Left lobe of liver (tissue), 2 donors: Measurements from ENCODE around the gene FHIT. TPM values are rescaled to one million over a fixed set of nuclear protein-coding genes. Genes with fewer than 3 reads are reported as not detected.
"Not testable (repeated sequence)": the region's sequence is repeated elsewhere in the genome, so short reads cannot be mapped to it uniquely, and the experiment has no call there.

Experiments used
- ATAC-seq: fragments of 200-7000 bp; cut with Tn5 transposase; one replicate; pipeline ENCODE4 v1.9.1; 2020; ENCODE audit warnings: mild to moderate bottlenecking, moderate library complexity
- DNase-seq: peaks from one replicate; pipeline ENCODE4 v3.0.0-alpha.2; 2020; ENCODE audit warnings: low spot score
- total RNA-seq: library from RNA; stranded (reverse); gene quantifications from one replicate; pipeline ENCODE4 v1.2.1, GENCODE V29; 2021
- donor health status: DM: no; HTN: no; CAD: no; lungs with moderate emphysema.
- donor health status: DM: no; HTN: yes; CAD: no.

Gene FHIT
- total RNA-seq, 1 donor from 2014 or later = 5.1 TPM

DNA sequence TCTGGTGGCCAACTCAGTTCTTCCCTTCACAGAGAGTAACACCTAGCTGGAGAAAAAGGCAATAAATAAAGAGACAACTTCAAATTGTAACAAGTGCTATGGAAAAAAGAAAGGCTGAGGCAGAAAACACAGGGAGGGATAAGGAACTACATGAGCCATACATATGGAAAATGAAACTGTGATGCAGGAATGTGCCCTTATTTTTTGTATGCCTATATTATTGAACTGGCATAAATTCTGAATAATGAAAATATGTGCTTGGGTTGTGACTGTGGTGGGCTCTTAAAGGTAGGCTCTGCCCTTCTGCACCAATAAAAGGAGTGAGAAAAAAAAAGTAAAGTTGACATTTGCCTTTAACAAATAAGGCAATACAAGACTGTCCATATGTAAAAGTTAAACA is 19.6 kb downstream of the FHIT start:
- ATAC-seq (no peak), DNase-seq (no peak)

DNA sequence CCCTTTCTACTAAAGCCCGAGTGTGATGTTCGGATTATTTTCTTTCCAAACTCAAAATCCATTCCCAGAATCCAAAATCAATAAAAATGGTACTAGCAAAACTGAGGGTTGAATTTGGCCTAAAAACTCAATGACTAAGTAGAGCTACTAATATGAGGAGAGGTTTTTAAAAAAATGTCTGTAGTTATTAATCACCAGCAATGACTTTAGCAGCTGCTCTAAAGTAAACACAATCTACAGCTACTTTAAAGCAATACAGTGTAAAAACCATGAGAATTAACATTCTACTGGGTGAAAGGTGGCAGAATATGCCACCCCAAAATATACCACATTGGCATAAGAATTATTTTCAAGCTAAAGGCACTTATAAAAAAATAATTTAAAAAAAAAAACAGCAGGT is 23.5 kb downstream of the FHIT start:
- DNase-seq = no peak
- no peak for ATAC-seq

DNA sequence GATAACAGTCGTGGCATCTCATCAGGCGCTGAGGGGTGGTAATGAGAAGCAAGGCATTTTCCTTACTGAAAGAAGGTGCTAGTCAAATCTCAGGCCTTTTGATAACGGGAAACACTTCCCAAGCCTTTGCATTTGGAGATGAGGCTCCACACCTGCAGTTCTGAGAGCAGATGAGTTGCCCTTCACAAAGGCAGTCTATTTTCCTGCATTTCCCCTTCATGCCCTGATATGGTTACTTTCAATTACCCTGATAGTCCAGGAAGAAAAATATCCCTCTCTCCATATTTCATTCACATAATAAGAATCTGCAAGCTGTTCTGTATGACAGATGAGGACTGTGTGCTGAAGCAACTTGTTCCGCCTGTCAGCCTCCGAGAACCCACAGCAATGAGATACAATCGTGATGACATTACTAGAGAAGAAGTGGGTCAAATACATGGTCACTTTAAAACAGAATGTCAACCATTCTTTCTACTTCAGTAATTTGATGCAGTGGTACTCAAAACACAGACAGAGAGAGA is 25.0 kb downstream of the FHIT start:
- ATAC-seq (no peak), DNase-seq (no peak)

DNA sequence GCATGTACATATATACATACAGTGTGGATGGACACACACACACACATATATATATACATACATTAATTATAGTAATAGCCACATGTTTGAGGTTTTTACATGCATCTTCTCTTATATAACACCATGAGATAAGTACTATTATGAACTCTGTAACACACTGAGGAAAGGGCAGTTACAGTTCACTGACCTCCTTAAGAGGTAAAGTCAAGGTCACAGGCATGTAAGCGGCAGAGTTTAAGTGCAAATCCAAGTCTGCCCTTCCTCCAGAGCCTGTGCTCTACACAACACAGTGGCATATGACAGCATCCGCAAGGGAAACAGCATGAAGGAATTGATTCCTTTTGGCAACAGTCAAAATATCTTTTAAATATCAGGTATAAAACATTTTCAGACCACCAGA is 26.4 kb downstream of the FHIT start:
- ATAC-seq (no peak), DNase-seq (no peak)

DNA sequence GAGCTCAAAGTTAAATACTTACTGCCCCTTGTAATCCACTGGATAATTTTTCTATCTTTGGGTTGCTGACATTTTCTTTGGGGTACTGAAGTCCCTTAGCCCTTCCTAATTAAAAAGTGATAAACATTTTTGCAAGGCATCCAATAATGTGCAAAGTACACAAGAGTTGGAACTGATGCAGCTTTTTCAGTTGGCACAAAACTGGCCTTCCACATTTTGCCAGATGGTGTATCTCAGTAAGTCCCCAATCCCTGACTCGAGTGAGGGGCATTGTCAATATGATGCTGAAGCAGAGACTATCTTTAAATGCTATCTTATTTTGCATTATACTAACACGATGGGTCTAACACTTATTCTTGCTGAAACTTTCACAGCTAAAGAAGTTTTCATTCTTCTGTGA is 27.8 kb downstream of the FHIT start:
- ATAC-seq (no peak), DNase-seq (no peak)

DNA sequence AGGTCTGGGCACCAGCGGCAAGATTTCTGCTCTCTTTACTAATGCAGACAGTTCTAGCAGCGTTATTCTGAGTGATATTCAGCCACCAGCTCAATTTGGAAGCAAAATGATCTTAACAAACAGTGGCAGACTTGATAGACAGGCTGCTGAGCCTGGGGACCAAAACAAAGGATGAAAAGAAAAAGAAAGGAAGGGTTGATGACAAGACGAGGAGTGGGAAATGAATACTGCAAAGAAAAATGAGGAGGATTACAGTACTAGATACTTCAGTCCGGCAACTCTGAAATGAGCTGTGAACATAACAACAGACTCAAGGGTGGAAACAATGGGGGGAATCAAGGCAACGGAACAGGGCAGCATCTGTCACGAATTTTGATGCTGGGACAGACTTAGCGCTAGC is 28.8 kb downstream of the FHIT start:
- ATAC-seq (no peak), DNase-seq (no peak)

DNA sequence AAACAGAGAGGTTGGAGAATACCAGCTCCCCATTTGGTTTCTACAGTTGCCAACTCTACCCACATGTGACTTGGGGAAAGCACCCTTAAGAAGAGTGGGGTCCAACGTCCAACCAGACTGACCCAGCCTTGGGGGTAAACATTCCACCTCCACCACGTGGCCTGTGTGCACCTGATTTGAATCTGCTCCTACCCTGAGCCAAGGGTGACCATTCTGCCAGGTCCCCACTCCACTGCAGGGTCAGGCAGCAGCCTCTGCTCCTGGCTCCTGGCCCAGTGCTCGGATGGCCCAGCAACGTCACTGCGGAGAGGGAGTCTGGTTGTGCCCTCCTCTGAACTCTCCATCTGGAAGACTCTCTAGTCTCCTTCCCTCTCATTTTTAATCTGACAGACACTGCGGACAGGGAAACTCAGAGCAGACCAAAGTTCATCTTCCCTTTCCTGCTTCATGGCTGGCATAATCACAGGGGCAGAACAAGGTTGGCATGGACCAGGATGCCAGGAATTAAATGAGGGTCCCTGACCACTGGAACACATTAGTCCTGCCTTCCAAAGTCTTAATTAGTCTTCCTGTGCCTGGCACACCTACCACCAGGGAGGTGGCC is 29.4 kb downstream of the FHIT start:
- DNase-seq = peak; percentile 67
- peak; percentile 84 for ATAC-seq

DNA sequence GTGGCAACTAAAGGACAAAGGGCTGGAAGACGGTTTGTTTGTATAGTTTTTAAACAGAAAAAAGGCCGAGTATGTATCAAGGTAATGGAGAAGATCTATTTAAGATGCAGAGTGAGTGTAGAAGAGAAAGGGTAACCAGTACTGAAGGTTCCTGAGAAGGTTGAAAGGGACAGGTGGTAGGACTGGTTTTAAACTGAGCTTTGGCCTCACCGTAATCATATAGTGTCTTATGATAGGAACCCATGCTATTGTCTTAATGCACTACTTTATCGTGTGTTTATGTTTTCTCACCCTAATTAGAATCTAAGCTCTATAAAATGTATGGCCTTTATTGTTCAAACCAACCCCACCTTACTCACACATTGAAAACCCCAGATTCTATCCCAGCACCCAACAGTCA is 32.7 kb downstream of the FHIT start:
- DNase-seq (no peak), ATAC-seq (no peak)

DNA sequence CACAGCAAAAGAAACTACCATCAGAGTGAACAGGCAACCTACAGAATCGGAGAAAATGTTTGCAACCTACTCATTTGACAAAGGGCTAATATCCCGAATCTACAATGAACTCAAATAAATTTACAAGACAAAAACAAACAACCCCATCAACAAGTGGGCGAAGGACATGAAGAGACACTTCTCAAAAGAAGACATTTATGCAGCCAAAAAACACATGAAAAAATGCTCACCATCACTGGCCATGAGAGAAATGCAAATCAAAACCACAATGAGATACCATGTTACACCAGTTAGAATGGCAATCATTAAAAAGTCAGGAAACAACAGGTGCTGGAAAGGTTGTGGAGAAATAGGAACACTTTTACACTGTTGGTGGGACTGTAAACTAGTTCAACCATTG is 35.1 kb downstream of the FHIT start:
- ATAC-seq, DNase-seq: not testable (repeated sequence)

DNA sequence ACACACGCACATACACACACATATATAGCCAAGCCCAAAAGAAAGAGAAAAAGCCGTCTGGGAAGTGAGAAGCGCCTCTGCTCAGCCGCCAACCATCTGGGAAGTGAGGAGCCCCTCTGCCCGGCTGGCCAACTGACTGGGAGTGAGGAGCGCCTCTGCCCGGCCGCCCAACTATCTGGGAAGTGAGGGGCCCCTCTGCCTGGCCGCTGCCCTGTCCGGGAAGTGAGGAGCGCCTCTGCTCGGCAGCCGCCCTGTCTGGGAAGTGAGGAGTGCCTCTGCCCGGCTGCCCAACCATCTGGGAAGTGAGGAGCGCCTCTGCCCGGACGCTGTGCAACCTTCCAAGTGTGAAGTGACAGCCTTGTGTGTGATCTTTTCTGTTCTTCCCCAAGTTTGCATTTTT is 49.2 kb downstream of the FHIT start:
- ATAC-seq (no peak), DNase-seq (no peak)

DNA sequence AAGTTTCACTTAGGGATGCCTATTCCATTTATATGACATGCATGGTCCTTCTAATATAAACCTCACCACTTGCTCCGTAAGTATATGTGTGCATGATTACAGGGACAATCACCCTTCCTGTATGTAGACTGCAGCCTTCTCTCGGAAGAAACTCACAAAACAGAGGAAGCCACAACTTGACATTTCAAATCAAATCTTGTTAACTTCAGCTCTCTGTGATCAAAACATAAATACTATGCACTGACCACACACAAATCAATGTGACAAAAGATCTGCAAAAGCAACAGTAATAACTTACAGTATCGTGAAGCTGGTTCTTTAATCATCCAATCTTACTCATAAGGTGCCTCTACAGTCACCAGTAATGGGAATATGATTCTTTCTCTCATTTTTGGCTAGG is 50.2 kb downstream of the FHIT start:
- no peak for ATAC-seq
- DNase-seq = no peak

DNA sequence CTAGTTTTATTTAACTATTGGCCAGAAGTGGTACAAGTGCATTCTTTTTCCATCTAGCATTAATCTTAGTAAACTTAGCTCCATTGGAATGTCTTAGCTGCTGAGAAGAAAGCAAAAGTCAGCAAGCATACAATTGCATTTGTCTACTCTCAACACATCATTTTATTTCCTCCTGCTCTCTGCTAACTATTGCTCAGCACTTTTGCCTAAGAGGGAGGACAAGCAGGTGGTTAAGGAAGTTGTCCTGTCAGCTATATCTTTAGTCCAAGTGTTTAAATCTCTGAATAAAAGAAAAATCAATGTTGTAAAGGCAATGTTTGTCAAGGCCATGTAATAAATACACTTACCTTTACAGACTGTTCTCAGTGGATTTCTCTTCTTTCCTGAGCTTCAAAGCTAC is 51.0 kb downstream of the FHIT start:
- DNase-seq (no peak), ATAC-seq (no peak)

DNA sequence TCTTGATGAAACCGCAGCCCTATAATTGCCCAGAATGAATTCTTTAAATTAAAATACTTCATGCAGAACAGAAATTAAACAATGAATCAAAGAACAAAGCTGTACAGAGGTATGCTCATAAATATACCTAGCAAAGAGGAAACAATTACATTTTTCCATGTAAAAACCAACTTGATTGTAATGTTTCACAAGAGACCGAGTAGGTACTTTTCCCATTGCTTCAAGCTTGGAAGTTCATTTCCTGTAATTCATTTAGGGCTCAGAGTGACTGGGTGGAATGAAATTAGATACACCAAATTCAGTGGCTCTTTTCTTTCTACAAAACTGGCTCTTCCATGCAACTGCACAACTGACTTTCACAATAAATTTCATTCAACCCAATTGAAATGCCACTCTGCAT is 51.4 kb downstream of the FHIT start:
- ATAC-seq = no peak
- DNase-seq = no peak

DNA sequence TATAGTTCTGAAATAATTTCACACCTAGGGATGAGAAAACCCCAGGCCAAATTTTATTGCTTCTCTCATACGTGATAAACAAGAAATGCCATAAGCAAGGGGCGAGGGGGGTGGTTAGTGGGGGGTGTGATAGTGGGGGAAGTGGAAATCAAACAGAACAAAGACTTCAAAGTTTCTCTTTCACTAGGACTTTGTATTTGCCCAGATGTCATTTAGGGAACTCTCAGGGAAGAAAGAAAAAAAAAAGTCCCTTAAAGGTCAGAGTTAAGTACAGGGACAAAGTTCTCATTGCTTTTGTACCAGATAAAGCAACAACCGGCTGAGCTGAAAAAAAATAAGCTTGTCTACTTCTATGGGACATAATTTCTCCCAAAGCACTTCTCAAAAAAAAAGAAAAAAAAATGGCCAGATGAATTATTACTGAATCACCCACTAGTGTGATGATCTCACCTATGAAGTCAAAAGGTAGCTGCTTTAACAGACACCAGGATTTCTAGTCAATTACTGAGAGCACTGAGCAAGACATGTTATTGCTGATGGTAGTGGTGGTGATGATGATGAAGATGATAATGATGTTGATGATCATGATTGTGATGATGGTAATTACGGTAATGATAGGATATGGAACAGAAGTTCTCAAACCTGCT is 56.2 kb downstream of the FHIT start:
- peak; percentile 82 for ATAC-seq
- DNase-seq = no peak

DNA sequence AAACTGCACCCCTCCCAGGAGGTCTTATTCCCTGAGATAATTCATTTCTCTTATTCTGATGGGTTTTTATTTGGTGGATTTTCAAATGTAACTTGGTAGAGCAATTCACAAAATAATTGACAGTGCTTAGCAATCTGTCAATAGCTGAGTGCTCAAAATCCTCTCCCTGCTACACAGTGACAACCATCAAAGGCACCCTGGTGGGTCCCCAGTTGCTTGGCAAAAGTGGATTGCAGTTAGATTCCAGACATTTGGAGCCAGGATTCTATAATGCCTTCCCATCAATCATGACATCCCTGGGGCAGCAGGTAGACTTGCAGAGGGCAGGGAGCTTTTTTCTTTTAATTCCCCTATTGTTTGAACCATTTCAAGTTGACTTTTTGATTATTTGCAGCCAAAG is 59.0 kb downstream of the FHIT start:
- DNase-seq = no peak
- no peak for ATAC-seq

DNA sequence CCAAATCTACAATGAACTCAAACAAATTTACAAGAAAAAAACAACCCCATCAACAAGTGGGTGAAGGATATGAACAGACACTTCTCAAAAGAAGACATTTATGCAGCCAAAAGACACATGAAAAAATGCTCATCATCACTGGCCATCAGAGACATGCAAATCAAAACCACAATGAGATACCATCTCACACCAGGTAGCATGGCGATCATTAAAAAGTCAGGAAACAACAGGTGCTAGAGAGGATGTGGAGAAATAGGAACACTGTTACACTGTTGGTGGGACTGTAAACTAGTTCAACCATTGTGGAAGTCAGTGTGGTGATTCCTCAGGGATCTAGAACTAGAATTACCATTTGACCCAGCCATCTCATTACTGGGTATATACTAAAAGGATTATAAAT is 61.0 kb downstream of the FHIT start:
- not testable (repeated sequence) for DNase-seq, ATAC-seq

DNA sequence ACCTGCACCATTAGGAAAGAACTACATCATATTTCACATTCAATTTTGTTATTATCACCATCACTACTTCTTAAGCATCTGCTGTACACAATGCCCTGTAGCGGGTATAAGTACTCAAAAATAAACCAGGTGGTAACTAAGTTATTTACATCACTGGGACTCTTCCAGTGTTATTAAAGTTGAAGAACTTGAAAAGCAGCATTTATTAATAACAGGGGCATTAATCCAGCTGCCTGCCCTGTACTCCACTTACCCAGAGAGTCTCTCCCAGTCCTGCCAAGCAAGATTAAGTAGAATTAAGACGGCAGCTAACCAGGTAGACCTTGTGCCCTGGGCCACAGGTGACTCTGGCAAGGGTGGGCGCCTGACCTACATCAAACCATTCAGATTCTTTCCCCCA is 65.2 kb downstream of the FHIT start:
- ATAC-seq = no peak
- no peak for DNase-seq

DNA sequence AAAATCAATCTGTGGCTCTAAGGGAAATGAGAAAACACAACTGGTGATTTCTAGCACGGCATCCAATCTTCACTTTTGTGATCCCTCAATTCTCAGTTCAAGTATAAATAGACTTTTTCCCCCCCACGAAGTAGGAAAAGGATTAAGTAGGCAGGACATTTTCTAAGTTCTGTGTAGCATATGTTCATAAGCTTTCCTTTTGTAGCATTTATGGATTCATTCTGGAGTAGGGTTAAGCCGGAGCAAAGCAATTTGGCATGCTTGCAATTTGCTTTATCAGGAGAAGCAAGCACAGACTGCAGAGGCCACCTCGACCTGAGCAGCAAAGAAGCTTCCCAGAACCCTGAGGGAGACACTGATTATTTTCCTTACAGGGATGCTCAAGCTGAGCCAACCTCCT is 66.3 kb downstream of the FHIT start:
- no peak for DNase-seq
- no peak for ATAC-seq

DNA sequence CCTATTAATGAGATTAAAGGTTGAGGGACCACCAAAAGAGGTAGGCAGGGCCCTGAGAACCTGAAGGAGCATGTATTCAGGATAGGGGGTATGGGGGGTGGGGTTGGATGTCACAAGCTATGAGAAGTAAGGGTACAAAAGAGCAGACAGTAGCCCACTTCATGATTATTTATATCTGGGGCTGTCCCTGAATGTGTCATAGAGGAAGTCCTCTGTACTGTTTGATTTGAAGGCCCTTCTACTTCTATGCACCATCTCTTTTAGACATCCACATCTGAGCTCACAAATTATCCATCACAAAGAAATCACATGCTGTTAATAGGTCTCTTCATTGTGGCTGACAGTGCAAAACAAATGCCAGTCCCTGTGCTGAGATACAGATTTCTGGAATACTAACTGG is 68.6 kb downstream of the FHIT start:
- DNase-seq (no peak), ATAC-seq (no peak)

DNA sequence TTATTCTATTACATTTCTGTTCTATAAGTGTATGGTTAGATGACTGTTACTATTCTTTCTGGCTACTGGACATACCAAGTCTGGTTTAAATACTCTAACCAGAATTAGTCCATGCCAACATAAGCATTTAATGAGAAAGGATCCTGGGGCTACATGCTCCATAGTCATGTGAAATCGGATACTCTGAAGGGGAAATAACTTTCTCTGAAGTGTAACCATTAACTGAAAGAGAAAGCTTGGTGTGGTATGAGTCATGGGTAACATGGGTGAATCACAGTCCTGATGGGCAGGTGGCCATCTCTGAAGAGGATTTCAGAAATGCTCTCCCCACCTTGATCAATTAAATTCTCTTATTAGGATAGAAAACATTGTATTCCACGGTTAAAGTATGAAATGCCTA is 69.4 kb downstream of the FHIT start:
- ATAC-seq (peak; percentile 65), DNase-seq (no peak)

DNA sequence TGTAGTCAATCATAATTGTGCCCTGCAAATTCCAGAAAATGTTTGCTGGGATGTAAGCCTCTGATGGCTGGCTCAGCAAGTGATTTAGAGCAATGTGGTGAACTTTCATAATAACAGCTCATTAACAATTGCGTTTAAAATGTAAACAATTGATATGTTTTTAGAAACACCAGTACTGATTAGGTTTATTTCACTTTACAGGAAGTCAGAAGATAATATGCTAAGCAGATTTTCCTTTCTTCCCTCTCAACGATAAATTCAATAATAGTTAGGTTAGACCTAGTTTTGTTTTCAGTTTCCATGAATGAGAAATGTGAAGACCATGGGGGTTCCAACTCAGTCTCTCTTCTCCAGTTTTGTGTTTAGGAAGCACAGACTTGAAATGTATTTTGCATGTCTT is 71.0 kb downstream of the FHIT start:
- ATAC-seq = no peak

DNA sequence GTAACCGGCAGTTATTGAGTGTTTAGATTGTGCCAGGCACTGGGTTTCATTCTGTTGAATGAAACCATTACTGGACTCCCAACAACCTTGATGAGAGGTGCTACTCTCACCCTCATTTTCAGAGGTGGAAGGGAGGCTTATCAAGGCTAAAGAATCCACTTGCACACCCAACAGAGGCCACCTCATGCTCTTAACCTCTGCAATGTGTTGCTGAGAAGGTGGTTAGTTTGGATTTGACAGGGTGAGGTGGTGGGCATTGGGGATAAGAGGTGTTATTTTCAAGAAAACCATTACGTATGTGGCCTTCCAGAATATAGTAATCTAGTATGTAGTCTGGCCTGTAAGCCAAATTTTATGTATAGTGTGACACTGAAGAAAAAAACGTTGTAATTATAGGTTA is 73.1 kb downstream of the FHIT start:
- DNase-seq (no peak), ATAC-seq (no peak)

More for the DNA sequence above, 71.0 kb downstream of the FHIT start:
- DNase-seq = no peak

DNA sequence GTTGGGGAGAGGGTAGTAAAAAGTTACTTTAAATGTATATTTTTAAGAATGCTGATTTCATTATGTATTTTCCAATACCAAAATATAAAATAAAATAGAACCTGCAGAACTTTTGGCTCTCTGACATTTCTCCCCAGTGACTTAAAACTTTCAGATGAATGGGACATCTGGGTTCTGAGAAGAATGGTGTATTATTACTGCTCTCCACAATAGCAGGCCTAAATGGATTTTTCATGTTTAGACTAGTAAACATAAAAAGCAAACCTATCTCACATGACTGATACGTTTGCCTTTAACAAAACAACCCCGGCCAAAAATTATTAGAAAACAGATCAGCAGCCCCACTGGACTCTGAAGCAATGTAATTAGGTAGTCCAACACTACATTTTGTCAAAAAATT is 73.8 kb downstream of the FHIT start:
- ATAC-seq = no peak
- no peak for DNase-seq
